A673 (cell line): ENCODE data around the gene ARHGDIB. TPM values are rescaled to one million over a fixed set of nuclear protein-coding genes. Genes with fewer than 3 reads are reported as not detected.
A peak's percentile ranks its signal among the peaks of the same experiment; 100 is the strongest.

Experiments used
- BruUV-seq: library from RNA; stranded (reverse); fragments of 400-500 nt; replicated peaks from 2 replicates; lab custom pipeline; 2021; lab: Mats Ljungman, UMichigan
- CTCF ChIA-PET: fragments of 300-600 bp; sonication (Branson Sonifier 250); formaldehyde crosslinking; loops from one replicate; lab custom pipeline; 2022; ENCODE audit warnings: antibody characterized with exemption; lab: Charles Lee
- POLR2A ChIA-PET: fragments of 300-600 bp; sonication (Branson Sonifier 250); formaldehyde crosslinking; loops from one replicate; lab custom pipeline; 2022; ENCODE audit warnings: antibody characterized with exemption; ENCODE audit not compliant: low non-redundant PET; lab: Charles Lee
- DNase-seq: peaks from one replicate; pipeline ENCODE4 v3.0.0-alpha.2; 2015; ENCODE audit warnings: low spot score
- H3K27ac ChIP-seq: fragments of 200-600 bp; sonication (generic); 2 replicates; pipeline ENCODE4 v1.5.1; 2016; ENCODE audit warnings: mixed run types, low read depth, mild to moderate bottlenecking, mixed read lengths, antibody characterized with exemption, low read length; ENCODE audit not compliant: poor library complexity, severe bottlenecking
- H3K27me3 ChIP-seq: fragments of 200-600 bp; sonication (generic); replicated peaks from 2 replicates; pipeline ENCODE4 v1.6.1; 2017; ENCODE audit warnings: mixed run types, low read depth, mild to moderate bottlenecking, mixed read lengths, antibody characterized with exemption, low read length; ENCODE audit not compliant: insufficient read depth, poor library complexity
- H3K36me3 ChIP-seq: fragments of 200-600 bp; sonication (generic); 2 replicates; pipeline ENCODE4 v1.6.1; 2016; ENCODE audit warnings: mixed run types, mild to moderate bottlenecking, mixed read lengths, antibody characterized with exemption, low read length; ENCODE audit not compliant: insufficient read depth, poor library complexity, severe bottlenecking
- H3K4me1 ChIP-seq: fragments of 200-600 bp; sonication (generic); 2 replicates; pipeline ENCODE4 v1.6.1; 2017; ENCODE audit warnings: mixed run types, mild to moderate bottlenecking, mixed read lengths, antibody characterized with exemption, low read length; ENCODE audit not compliant: insufficient read depth, poor library complexity, severe bottlenecking
- H3K4me3 ChIP-seq: fragments of 200-600 bp; sonication (generic); 2 replicates; pipeline ENCODE4 v1.5.1; 2016; ENCODE audit warnings: low read depth, mixed run types, mild to moderate bottlenecking, mixed read lengths, low read length; ENCODE audit not compliant: poor library complexity, severe bottlenecking
- H3K9me3 ChIP-seq: fragments of 200-600 bp; sonication (generic); 2 replicates; pipeline ENCODE4 v1.6.1; 2016; ENCODE audit warnings: mixed run types, low read depth, mild to moderate bottlenecking, mixed read lengths, antibody characterized with exemption, low read length; ENCODE audit not compliant: poor library complexity, severe bottlenecking
- CTCF ChIP-seq: fragments of 300-800, 200-600 bp; sonication (generic); conservative IDR thresholded peaks from 2 replicates; pipeline ENCODE4 v1.5.1; 2017; ENCODE audit warnings: low read depth, mild to moderate bottlenecking, antibody characterized with exemption, low read length, moderate library complexity, mixed read lengths
- EZH2 ChIP-seq: fragments of 200-600 bp; sonication (generic); IDR thresholded peaks from 2 replicates; pipeline ENCODE4 v1.6.1; 2017; ENCODE audit warnings: borderline replicate concordance, low read depth, mild to moderate bottlenecking, mixed read lengths, antibody characterized with exemption, low read length; ENCODE audit not compliant: poor library complexity, severe bottlenecking
- intact Hi-C: fragments of 100-400 bp; cut with micrococcal nuclease; formaldehyde crosslinking; loops from one replicate; pipeline ENCODE4 v1.10.0; 2022; ENCODE audit not compliant: unreplicated experiment
- total RNA-seq: library from RNA; stranded (reverse); gene quantifications from 2 replicates; pipeline ENCODE4 v1.2.3, GENCODE V29; 2021

ARHGDIB gene
- total RNA-seq, 1 experiment from 2014 or later: 122 TPM

GRCh38 chr12:14962797-14963196 lies 1.4 kb upstream of the ARHGDIB start:
- H3K27ac ChIP-seq: no peak overlapping the region
- ChIA-PET POLR2A (no interaction called here), CTCF (no interaction called here)
- DNase-seq: no peak
- intact Hi-C loops: no loop called here
- no peaks in the 10 kb centered on the region for H3K27me3 ChIP-seq
- no peak for TF ChIP-seq EZH2
- TF ChIP-seq CTCF: no peak
- H3K4me3 ChIP-seq: no peak overlapping the region
- BruUV-seq: no TSS peak
- no peaks in the 10 kb centered on the region for H3K36me3 ChIP-seq
- no peaks in the 10 kb centered on the region for H3K9me3 ChIP-seq
- peaks cover 38% of the 10 kb centered on the region for H3K4me1 ChIP-seq

- Histone ChIP-seq H3K9me3 (no peaks in the 10 kb centered on the region), H3K36me3 (no peaks in the 10 kb centered on the region), H3K4me1 (peaks cover 45% of the 10 kb centered on the region), H3K4me3 (peak overlapping the region; percentile 43), H3K27ac (peak overlapping the region; percentile 78), H3K27me3 (no peaks in the 10 kb centered on the region)
- intact Hi-C loops: no loop called here
- BruUV-seq: no TSS peak
- TF ChIP-seq EZH2 (no peak), CTCF (no peak)
- ChIA-PET POLR2A (no interaction called here), CTCF (no interaction called here)
- no peak for DNase-seq
These were observed 745 bp upstream of the ARHGDIB start for GRCh38 chr12:14962153-14962539.

GRCh38 chr12:14960548-14961465 lies 594 bp downstream of the ARHGDIB start:
- peak overlapping the region; percentile 43 for H3K4me3 ChIP-seq
- H3K27ac ChIP-seq: peak overlapping the region; percentile 78
- H3K27me3 ChIP-seq: no peaks in the 10 kb centered on the region
- TF ChIP-seq EZH2 (no peak), CTCF (no peak)
- BruUV-seq: TSS peak; percentile 50
- H3K9me3 ChIP-seq: no peaks in the 10 kb centered on the region
- intact Hi-C loops: no loop called here
- peaks cover 57% of the 10 kb centered on the region for H3K4me1 ChIP-seq
- DNase-seq: peak; percentile 86
- ChIA-PET CTCF (no interaction called here), POLR2A (no interaction called here)
- no peaks in the 10 kb centered on the region for H3K36me3 ChIP-seq
